MM.1S (cell line): Measurements from ENCODE around the gene TXNDC17.
A peak's percentile ranks its signal among the peaks of the same experiment; 100 is the strongest.
"Not testable (repeated sequence)": the region's sequence is repeated elsewhere in the genome, so short reads cannot be mapped to it uniquely, and the experiment has no call there.

Experiments
- DNase-seq: peaks from one replicate; pipeline ENCODE4 v3.0.0-alpha.2; 2015
- H2AFZ ChIP-seq: fragments of 300-600 bp; sonication (generic); 2 replicates; pipeline ENCODE4 v1.6.0; 2016; ENCODE audit warnings: antibody characterized with exemption, low read length
- H3F3A ChIP-seq: fragments of 300-600 bp; sonication (generic); 2 replicates; pipeline ENCODE4 v1.6.1; 2016; ENCODE audit warnings: mild to moderate bottlenecking, antibody characterized with exemption, low read length, moderate library complexity, mixed read lengths; ENCODE audit not compliant: insufficient read depth
- H3K27ac ChIP-seq: fragments of 300-600 bp; sonication (generic); 2 replicates; pipeline ENCODE4 v1.5.1; 2016; ENCODE audit warnings: mild to moderate bottlenecking, low read length
- H3K27me3 ChIP-seq: fragments of 300-600 bp; sonication (generic); replicated peaks from 2 replicates; pipeline ENCODE4 v1.6.0; 2016; ENCODE audit warnings: low read length; ENCODE audit not compliant: insufficient read depth
- H3K36me3 ChIP-seq: fragments of 300-600 bp; sonication (generic); replicated peaks from 2 replicates; pipeline ENCODE4 v1.6.1; 2016; ENCODE audit warnings: mild to moderate bottlenecking, low read length, mixed read lengths; ENCODE audit not compliant: insufficient read depth
- H3K4me1 ChIP-seq: fragments of 300-600 bp; sonication (generic); 2 replicates; pipeline ENCODE4 v1.6.1; 2016; ENCODE audit warnings: low read length, mixed read lengths
- H3K4me2 ChIP-seq: fragments of 300-600 bp; sonication (generic); 2 replicates; pipeline ENCODE4 v1.6.0; 2016; ENCODE audit warnings: low read depth, low read length
- H3K4me3 ChIP-seq: fragments of 300-600 bp; sonication (generic); 2 replicates; pipeline ENCODE4 v1.5.1; 2016; ENCODE audit warnings: low read length, mixed read lengths
- H3K79me2 ChIP-seq: fragments of 300-600 bp; sonication (generic); 2 replicates; pipeline ENCODE4 v1.6.1; 2016; ENCODE audit warnings: mixed run types, low read length, mixed read lengths
- H3K9ac ChIP-seq: fragments of 300-600 bp; sonication (generic); 2 replicates; pipeline ENCODE4 v1.6.1; 2016; ENCODE audit warnings: low read length, mixed read lengths
- H3K9me2 ChIP-seq: fragments of 300-600 bp; sonication (generic); replicated peaks from 2 replicates; pipeline ENCODE4 v1.6.1; 2016; ENCODE audit warnings: mild to moderate bottlenecking, low read length, mixed read lengths; ENCODE audit not compliant: insufficient read depth
- H3K9me3 ChIP-seq: fragments of 300-600 bp; sonication (generic); replicated peaks from 2 replicates; pipeline ENCODE4 v1.6.1; 2016; ENCODE audit warnings: mild to moderate bottlenecking, low read length, mixed read lengths; ENCODE audit not compliant: insufficient read depth
- H4K20me1 ChIP-seq: fragments of 300-600 bp; sonication (generic); 2 replicates; pipeline ENCODE4 v1.6.1; 2016; ENCODE audit warnings: mild to moderate bottlenecking, low read length, moderate library complexity, mixed read lengths; ENCODE audit not compliant: insufficient read depth
- CTCF ChIP-seq: fragments of 300-600 bp; sonication (generic); IDR thresholded peaks from 2 replicates; pipeline ENCODE4 v1.5.1; 2016; ENCODE audit warnings: antibody characterized with exemption, low read length, mixed read lengths
- EZH2 ChIP-seq: fragments of 300-600 bp; sonication (generic); optimal IDR thresholded peaks from 2 replicates; pipeline ENCODE3; 2017; ENCODE audit warnings: low read depth, mild to moderate bottlenecking, antibody characterized with exemption, low read length, mixed read lengths
- EZH2phosphoT487 ChIP-seq: fragments of 300-600 bp; sonication (generic); IDR thresholded peaks from 2 replicates; pipeline ENCODE4 v1.6.1; 2018; ENCODE audit warnings: antibody characterized with exemption, low read length

TXNDC17 gene

DNA sequence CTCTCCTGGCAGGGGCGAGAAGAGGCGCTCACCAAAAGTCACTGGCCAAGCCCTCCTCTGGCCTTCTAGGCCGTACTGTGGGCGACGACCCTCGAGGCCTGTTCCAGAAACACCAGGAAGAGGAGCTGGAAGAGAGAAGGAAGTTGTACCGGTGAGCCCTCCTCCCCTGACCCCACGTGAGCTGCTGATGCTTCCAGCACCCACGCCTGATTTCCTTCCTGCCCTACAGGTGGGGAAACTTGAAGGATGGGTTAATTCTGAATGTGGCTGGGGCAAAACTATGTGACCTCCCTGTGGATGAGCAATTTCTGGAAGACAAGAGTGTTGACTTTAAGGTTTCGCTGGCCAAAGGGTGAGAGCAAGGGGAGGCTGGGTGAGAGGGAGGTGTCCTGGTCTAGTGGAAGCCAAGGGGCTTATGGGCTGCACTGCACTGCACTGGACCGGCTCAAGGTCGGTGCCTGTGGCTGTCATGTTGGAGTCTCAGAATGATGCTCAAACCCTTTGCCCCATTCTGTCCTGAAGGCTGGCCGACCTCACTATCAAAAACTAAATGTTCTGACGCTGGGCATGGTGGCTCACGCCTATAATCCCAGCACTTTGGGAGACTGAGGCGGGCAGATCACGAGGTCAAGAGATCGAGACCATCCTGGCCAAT, 16.9 kb downstream of the TXNDC17 start:
- Histone ChIP-seq H3K27me3 (peaks cover 5% of the 10 kb centered on the region), H3K9ac (peak overlapping the region; percentile 48; the same call in 1 of the 2 replicates), H3K79me2 (no peaks in the 10 kb centered on the region), H3K9me3 (no peaks in the 10 kb centered on the region), H3K4me2 (peak overlapping the region; percentile 63), H2AFZ (peak overlapping the region; percentile 63), H3K4me3 (peak overlapping the region; percentile 53), H3K36me3 (no peaks in the 10 kb centered on the region), H3K27ac (no peak overlapping the region), H3K4me1 (peaks cover 5% of the 10 kb centered on the region), H4K20me1 (no peaks in the 10 kb centered on the region), H3K9me2 (no peaks in the 10 kb centered on the region), H3F3A (0 out of 2 replicates have a peak, but pooled peaks cover 3% of the 10 kb centered on the region)
- no peak for TF ChIP-seq EZH2phosphoT487
- no peak for TF ChIP-seq CTCF
- no peak for TF ChIP-seq EZH2
- no peak for DNase-seq

DNA sequence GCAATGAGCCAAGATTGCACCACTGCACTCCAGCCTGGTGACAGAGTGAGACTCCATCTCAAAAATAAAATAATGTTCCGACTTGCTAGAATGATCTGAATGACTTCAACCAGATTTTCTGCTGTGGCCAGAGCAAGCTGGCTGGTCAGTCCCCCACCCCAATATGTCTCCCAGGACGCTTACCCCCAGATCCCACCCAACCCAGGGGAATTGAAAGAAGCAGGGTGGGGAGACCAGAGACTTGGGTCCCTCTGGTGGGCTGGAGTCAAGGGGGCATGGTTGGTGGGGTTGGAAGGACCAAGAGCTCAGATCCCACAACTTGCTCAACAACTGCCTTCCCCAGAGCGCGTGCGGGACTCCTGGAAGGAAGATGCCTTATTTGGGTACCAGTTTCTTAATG, 17.6 kb downstream of the TXNDC17 start:
- H3K27me3 ChIP-seq, H3K4me2 ChIP-seq, H3K9me3 ChIP-seq, H3F3A ChIP-seq, DNase-seq, H2AFZ ChIP-seq, H3K79me2 ChIP-seq, H3K9ac ChIP-seq, H3K36me3 ChIP-seq, H3K4me3 ChIP-seq, H4K20me1 ChIP-seq, H3K9me2 ChIP-seq, H3K27ac ChIP-seq, H3K4me1 ChIP-seq: not testable (repeated sequence)

DNA sequence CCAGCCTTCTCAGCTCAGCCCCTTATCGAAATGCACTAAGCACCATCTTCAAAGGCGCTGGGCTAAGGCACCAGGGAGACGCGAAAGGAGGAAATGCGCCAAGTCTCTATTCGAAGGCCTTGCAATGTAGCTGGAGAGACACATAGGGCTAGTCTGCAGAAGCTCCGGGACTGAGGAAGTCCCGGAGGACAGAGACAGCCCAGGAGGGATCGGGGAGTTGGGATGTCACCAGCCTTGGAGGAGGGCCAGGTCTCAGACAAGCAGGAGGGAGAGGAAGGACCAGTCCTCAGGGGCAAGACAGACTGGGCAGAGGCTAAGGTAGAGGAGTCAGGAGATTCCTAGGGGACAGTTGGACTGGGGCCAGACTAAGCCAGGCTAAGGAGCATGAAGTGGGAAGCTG, 19.2 kb downstream of the TXNDC17 start:
- Histone ChIP-seq H3K4me2 (peak overlapping the region; percentile 43; the same call in 1 of the 2 replicates), H3K27me3 (peaks cover 5% of the 10 kb centered on the region), H3K27ac (no peak overlapping the region)

More for the DNA sequence above, 19.2 kb downstream of the TXNDC17 start:
- H3K9ac ChIP-seq = no peak overlapping the region
- H3K4me1 ChIP-seq = peaks cover 5% of the 10 kb centered on the region
- no peaks in the 10 kb centered on the region for H4K20me1 ChIP-seq
- no peak overlapping the region for H3K4me3 ChIP-seq
- no peak for DNase-seq
- no peak overlapping the region for H2AFZ ChIP-seq
- H3K79me2 ChIP-seq = no peaks in the 10 kb centered on the region
- TF ChIP-seq CTCF (no peak), EZH2phosphoT487 (no peak), EZH2 (no peak)
- no peaks in the 10 kb centered on the region for H3K9me2 ChIP-seq
- H3K36me3 ChIP-seq = no peaks in the 10 kb centered on the region
- no peaks in the 10 kb centered on the region for H3F3A ChIP-seq
- no peaks in the 10 kb centered on the region for H3K9me3 ChIP-seq
